ENCODE data around the gene KDM1B.

DNA sequence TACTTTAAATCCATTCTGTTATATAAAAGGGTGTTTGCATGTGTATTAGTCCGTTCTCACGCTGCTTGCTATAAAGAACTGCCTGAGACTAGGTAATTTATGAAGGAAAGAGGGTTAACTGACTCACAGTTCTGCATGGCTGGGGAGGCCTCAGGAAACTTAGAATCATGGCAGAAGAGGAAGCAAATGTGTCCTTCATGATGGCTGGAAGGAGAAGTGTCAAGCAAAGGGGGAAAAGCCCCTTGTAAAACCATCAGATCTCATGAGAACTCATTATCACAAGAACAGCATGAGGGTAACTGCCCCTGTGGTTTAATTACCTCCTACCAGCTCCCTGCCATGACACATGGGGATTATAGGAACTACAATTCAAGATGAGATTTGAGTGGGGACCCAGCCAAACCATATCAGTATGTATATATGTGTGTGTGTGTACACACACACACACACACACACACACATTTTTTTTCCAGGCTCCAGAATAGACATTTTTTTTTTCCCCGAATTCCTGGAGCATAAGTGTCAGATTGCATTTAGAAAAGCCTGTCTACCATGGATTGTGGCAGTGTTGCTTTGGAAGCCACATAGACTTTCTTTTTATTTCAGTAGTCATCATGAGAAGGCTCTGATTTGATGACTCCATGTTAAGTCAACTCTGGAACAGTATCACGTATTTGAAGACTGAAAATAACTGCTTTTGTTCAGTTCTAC, 31.5 kb downstream of the KDM1B start:
- TF ChIP-seq EP300 (IDR thresholded peaks at IDR 0.05; ENCODE audit: borderline replicate concordance) (no peak), CREB1 (IDR thresholded peaks at IDR 0.05; ENCODE audit: low read depth) (no peak), TAF1 (IDR thresholded peaks at IDR 0.05; ENCODE audit: low read depth) (no peak), REST (IDR thresholded peaks at IDR 0.05; ENCODE audit: low read depth) (no peak), TEAD4 (IDR thresholded peaks at IDR 0.05) (no peak), RAD21 (IDR thresholded peaks at IDR 0.05; ENCODE audit: low read depth) (no peak), YY1 (IDR thresholded peaks at IDR 0.05; ENCODE audit: low read depth) (no peak), EGR1 (IDR thresholded peaks at IDR 0.05) (no peak), ZBTB7A (IDR thresholded peaks at IDR 0.05; ENCODE audit: low read depth) (no peak), CEBPB (IDR thresholded peaks at IDR 0.05) (no peak)
- TF ChIP-seq, protein P1, sequence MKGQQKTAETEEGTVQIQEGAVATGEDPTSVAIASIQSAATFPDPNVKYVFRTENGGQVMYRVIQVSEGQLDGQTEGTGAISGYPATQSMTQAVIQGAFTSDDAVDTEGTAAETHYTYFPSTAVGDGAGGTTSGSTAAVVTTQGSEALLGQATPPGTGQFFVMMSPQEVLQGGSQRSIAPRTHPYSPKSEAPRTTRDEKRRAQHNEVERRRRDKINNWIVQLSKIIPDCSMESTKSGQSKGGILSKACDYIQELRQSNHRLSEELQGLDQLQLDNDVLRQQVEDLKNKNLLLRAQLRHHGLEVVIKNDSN (IDR thresholded peaks at IDR 0.05): no peak
- TF ChIP-seq, protein P2, sequence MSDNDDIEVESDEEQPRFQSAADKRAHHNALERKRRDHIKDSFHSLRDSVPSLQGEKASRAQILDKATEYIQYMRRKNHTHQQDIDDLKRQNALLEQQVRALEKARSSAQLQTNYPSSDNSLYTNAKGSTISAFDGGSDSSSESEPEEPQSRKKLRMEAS (IDR thresholded peaks at IDR 0.05): no peak
